Left renal pelvis (tissue), 4 donors: ENCODE data around the gene TMEM59L. TPM values are rescaled to one million over a fixed set of nuclear protein-coding genes. Genes with fewer than 3 reads are reported as not detected.

ENCODE experiments used
- DNase-seq, 4 donors: peaks; one replicate each; pipeline ENCODE4 v3.0.0-alpha.2; 2013; ENCODE audit warnings: low read depth in 4 of 4, low spot score in 3 of 4
- polyA plus RNA-seq, 4 donors: library from polyadenylated mRNA; unstranded; fragments of 120-200 nt; gene quantifications; one replicate each; pipeline ENCODE4 v1.2.1, GENCODE V29; 2013; ENCODE audit not compliant: insufficient read length in 4 of 4

TMEM59L gene
- polyA plus RNA-seq, 4 donors, result 3.1 to 22.5 (median 3.8) TPM

DNA sequence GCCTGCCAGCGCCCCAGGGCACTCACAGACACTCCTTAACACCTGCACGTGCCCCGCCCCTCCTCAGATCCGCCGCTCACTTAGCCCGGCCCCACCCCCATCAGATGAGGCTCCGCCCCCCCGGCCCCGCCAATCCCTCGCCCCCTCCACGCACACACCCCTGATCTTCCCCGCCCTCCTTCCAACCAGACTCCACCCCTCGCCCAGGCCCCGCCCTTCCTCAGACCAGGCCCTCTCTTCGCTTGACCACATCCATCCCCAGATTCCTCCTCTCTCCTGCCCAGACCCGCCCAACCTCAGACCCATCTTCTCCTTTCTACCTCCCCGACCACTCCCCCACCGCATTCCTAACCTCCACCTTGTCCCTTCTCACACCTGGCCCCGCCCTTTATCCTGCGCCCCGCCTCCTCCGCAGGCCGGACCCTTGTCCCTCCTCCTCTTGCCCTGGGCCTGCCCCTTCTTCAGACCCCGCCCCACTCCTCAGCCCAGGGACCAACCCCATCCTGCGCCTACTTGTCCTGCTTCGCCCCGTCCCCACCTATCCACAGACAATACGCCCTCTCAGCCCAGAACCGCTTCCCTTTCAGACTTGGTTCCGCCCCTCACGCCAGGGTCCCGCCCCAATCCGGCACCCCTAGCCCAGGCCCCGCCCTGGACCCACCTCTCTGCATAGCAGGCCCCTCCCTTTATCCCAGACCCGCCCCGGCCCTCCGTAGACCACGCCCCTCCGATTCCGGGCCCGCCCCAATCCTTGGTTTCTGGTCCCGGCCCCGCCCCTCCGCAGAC is 23.7 kb downstream of the TMEM59L start:
- peak; percentile 74 to 87 (median 83) for DNase-seq

DNA sequence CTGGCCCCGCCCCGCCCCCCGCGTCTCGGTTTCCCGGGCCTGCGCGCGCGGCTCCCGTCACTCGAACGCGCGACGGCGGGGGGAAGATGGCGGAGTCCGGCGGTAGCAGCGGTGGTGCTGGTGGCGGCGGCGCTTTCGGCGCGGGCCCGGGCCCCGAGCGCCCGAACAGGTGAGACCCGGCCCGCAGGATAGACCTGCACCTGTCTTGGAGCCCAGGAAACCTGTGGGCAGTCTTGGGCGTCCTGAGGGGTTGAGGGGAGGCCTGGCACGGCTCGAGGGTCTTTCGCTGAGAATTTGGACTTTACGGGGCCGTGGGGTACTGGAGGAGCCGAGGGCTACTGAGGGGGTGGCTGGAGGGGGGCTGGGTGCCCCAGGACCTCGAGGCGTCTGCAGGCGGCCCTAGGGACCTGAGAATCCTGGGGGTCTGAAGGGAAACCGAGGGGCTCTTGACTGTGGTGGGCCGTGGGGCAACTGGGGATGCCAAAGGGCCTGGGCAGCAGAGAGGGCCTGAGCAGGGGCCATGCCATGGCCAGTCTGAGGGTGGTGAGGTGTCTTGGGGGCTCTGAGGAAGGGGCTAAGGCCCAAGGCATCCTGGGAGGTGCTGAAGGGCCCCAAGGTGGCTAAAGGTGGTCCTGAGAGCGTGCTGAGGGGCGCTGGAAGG is 24.4 kb downstream of the TMEM59L start, which contains the start of gene KLHL26:
TSS of gene KLHL26 (plus strand) at position 60 of the 661 bp plus-strand sequence. CDS start at position 87, 27 bp downstream.
- no peak for DNase-seq

DNA sequence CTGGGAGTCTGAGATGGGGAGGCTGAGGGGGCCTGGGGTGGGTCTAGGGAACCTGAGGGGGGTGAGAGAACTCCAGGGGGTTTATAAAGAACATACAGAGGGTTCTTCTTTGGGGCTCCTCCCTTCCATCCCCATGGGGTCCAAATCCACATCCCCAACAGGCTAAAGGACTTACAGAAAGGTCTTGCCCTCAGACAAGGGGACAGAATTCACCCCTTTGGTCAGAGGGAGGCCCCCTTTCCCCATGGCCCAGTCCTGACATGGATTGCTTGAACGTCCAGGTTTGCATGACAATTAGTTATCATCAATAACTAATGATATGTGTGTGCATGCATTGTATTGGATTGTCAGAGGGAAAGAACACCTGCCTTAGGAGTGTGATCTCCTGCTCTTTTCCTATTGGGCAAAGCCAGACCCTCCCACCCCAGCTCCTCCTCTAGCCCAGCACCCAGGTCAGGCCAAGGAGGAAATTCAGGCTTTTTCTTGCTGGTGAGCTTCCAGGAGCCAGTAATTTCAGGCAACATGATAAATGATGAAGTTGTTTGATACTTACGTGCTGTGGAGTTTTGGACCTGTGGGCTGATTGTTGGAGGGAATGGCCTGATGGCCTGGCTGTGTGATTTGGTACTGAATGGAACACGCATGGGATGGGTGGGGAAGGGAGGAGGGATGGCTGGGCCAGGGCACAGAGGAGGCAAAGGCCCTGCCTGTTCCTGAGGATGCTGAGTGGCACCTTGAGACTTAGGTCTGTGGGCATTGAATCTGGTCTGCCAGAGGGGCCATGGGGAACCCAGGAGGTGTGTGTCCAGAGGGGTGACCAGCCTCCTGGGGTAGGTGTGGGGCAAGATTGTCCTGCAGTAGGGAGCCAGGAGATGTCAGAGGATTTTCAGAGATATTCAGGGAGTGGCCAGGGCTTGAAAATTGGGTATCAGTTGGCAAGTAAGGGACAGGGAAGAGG is 25.3 kb downstream of the TMEM59L start:
- no peak for DNase-seq

DNA sequence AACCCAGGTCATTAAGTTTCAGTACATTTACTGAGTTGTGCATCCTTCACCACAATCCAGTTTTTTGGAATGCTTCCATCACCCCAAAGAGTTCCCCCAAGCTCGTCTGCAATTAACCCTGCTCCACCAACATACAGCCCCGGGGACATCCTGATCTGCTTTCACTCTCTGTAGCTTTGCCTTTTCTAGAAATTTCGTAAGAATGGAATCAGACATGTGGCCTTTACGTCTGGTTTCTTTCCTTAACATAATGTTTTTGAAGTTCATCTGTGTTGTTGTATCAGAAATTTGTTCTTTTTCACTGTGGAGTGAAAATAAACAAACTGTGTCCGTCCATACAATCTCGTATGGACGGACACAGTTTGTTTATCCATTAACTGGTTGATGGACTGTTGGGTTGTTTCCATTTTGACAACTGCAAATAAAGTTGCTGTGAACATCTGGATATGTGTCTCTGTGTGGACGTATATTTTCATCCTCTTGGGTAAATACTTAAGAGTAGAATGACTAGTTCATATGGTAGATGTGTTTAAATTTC is 27.1 kb downstream of the TMEM59L start:
- DNase-seq, result no peak

DNA sequence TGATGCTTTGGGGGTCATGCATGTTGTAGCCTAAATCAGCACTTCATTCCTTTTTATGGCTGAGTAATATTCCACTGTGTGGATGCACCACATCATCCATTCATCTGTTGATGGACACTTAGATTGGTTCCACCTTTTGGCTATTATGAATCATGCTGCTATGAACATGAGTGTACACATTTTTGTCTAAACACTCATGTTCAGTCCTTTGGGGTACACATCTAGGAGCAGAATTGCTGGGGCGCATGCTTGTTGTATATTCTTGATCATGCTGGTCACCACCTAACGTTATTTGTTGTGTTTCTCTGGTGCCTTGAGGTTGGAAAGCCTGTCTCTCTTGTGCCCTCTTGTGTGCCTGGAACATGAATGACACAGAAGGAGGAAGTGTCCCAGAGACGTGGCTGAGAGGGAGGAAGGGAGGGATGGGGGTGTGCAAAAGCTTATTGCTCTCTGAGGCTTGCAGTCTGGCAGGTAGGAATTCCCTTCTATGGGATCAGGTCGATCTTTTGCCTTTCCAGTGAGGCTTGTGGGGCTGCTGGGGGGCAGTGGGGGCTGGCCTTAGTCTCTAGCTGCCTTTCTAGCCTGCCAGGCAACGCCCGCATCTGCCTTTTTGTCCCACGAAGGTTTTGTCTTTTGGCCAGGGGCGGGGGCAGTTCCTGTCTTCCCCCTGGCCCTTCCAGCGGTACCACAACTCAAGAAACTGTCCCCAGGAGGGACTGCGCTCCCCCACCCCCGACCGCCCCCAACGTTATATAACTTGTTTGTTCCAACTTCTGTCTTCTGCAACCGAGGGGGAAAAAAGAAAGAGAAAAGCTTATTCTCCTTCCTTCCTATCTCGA is 31.7 kb downstream of the TMEM59L start:
- no peak for DNase-seq

DNA sequence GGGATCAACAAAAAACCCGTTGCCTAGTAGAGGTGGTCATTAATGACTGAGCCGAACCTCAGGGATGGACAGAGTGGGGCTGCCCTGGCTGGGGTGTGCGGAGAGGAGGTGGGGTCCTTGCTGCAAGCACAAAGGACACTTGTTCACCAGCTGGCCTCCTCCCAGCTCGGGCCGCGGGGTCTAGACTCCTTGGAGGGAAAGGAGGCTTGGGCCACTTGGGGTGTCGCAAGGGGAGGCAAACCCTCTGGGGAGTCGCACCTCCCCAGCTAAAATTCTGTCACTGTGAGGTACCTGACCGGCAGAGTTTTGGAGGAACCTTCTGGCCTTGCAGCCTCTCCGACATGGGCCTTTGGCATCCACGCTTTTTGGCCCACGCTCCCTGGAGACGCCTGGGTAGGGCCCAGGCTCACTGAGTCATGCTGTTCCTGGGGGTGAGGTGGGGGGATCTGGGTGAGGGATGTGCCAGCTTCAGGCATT is 32.4 kb downstream of the TMEM59L start:
- no peak for DNase-seq

DNA sequence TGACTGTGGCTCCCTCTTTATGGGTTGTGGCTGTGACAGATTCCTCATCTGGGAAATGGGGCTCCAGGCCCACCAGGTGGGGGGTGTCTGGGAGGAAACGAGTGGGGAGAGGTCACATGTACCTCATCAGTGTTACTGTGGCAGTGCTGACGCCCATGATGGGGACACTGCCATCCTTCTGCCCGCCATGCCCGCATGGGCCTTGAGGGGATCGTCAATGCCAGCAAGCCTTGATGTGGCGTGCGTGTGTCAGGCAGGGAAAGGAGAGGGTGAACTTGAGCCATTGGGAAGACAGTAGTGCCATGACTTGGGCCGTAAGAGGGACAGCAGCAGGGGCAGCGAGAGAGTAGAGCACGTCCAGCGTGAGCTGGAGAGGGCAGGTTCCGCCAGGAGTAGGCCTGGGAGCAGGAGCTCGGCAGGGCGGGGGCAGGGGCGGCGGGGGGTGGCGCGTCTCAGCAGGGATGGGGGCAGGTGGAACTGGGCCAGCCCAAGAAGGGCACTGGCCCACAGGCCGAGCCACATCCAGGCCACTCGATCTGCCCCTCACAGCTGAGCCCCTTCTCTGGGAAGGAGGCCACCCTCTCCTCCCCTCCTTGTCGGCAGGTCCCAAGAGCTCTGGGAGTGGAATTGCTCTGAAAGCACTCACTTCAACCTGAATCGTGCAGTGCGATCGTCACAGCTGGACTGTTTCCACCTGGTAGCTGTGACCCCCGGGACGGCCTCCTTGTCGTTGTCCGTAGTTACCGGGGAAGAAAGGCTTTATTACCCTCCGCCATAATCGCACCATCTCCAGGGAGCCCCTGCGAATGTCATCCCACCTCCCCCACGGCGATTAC is 34.1 kb downstream of the TMEM59L start:
- no peak for DNase-seq

DNA sequence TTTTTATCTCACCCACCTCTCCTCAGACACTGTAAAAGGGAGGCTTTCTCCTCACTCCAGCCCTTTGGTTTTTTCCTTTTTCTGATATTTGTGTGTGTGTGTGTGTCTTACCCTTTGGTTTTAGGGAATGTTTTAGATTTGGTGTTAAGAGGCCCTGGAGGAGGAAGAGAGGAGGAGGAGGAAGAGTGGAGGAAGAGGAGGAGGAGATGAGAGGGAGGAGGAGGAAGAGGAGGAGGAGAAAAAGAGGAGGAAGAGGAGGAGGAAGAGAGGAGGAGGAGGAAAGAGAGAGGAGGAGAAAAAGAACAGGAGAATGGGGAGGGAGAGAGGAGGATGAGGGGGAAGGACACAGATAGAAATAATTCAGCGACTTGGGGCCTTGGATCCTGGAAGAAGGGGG is 34.7 kb downstream of the TMEM59L start:
- no peak for DNase-seq

DNA sequence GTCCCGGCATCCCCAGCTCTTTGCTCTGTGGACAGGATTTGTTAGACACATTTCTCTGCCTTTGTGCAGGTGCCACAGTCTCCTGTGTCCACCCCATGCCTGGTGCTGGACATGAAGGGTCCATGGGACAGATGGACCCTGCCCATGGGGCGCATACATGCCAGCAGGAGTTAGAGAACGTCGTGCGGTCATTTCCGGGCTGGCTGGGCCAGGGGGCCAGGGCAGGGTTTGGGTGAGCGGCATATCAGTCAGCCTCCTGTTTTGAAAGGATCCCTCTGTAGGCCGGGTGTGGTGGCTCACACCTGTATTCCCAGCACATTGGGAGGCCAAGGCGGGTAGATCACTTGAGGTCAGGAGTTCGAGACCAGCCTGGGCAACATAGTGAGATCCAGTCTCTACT is 35.1 kb downstream of the TMEM59L start:
- DNase-seq, result no peak

DNA sequence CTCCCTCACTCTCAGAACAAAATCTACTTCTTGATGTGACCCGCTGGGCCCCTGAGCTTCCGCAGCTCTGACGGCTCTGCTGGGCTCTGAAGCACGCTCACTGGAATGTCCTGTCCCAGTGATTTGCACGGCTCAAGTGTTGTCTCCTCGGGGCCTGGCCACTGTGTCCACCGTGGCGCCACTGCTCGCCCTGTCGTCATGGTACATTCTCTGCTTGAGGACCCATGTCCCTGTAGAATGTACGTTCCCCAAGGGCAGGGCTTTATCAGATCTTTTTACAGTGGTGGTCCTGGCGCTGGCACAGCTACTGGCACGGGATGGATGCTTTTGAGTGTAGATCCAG is 36.3 kb downstream of the TMEM59L start:
- no peak for DNase-seq

DNA sequence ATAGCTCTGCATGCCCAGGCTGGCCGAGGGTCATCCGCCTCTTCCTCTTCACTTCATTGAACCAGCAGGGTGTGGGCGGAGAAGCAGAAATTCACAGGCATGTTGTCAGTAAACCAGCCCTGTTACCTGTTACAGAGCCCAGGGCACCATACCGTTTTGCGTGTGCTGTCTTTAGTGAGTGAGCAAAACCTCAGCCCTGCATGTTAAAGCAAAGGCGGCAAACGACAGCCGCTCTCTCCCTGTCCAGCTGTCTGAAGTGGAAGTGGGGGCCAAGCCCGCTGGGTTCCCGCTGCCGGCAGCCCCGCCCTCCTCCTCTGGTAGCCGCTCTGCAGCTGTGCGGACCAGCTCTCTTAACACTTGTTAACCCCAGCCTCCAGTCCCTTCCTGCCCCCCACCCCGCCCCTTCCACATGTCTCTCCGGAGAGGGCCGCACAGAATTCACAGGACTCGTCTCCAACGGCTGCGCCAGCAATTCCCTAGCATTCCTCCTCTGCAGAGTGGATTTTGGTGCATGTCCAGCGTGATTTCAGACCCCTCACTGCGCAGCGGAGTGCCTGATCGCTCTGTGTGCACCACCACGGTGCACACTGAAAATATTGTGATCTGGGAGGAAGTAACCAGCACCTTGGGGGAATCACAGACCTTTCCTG is 36.8 kb downstream of the TMEM59L start:
- DNase-seq, result no peak

DNA sequence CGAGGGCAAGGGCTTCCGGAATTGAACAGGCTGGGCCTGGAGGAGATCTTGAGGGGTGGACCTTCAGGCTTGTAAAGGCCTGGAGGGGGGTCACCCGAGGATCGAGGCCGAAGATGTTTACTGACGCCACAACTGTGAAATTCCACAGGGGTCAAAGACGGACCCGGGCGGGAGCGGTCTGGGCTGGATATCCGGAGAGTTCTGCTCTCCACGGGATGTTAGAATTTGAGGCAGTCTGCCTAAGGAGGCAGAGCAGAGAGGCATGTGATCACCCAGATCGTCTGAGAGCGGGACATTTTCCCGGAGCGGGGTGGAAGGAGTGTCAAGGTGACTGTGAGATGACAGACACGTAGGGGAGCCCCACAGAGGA is 37.3 kb downstream of the TMEM59L start:
- DNase-seq, result no peak

DNA sequence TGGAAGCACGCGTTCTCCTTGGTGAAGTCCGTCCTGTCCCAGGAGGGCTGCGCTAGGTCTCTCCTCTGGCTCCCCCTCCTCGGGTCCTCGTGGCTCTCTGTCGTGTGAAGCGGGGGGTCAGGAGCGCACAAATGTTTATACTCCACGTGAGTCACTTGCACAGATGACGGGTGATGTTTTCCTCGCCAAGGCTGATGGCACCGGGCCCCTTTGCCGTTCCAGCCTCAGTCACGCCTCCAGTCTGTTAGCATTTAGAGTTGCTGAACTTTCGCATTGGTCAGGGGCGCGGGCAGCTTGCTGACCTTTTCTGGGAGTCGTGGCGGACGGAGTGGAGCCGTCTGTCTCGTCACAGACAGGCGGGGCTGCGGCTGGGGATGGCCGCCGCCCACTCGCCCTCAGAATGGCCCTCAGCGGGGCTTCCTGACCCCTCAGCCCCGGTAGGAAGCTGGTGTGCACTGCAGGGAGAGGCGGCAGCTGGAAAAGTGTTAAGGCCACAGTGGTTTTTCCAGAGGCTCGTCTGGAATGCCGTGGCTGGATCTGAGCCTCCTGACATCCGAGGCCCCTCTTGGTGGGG is 37.9 kb downstream of the TMEM59L start:
- DNase-seq, result no peak

DNA sequence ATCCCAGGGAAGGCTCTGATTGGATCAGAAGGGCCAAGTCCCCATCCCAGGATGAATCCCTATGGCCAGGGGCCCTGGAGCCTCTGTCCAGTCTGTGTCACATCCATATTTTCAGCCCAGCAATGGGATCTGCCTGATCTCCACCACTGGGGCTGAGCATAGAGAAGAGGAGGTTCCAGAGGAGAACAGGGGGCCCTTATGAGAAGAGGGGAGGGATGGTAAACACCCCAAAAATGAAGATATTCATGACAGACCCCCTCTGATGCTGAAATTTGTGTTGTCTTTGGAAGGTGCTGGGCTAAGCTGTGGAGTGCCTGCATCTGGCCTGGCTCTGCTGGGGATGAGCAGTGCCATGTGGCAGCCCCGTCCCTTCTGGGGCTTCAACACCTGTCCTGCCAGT is 38.6 kb downstream of the TMEM59L start:
- no peak for DNase-seq

DNA sequence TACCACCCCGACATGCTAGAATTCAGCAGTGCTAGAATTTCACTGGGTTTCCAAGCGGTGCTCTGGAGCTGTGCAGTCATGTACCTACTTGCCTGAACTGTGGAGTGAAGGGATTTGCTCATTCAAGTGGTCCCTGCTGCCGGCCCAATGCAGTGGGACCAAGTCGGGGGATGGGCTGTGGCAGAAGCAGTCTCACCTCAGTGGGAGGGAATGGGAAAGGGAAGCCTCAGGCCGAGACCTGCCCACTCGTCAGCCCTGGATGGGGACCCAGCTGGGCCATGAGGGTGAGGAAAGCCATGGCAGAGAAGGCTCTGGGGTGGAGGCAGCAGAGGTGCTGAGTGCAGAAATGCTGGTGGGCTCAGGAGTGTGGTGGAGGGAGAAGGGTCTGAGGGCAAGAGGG is 39.1 kb downstream of the TMEM59L start:
- DNase-seq, result no peak

DNA sequence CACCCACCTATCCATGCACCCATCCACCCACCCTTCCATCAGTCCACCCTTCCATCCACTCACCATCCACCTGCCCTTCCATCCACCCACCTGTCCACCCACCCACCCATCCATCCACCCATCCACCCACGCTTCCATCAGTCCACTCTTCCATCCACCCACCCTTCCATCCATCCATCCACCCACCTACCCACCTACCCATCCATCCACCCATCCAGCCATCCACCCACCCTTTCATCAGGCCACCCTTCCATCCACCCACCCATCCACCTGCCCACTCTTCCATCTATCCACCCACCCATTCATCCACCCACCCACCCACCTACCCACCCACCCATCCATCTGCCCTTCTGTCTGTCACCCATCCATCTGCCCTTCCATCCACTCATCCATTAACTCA is 41.2 kb downstream of the TMEM59L start:
- no peak for DNase-seq

DNA sequence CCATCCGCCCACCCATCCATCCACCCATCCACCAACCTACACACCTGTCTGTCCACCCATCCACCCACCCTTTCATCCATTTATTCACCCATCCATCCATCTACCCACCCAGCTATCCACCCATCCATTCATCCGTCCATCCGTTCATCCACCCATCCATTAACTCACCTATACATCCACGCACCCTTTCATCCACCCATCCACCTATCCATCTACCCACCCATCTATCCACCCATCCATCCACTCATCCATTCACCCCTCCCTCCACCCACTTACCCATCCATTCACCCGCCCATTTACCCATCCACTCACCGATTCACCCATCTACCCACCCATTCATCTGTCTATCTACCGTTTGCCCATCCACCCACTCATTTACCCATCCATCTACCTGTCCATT is 41.8 kb downstream of the TMEM59L start:
- DNase-seq, result no peak

DNA sequence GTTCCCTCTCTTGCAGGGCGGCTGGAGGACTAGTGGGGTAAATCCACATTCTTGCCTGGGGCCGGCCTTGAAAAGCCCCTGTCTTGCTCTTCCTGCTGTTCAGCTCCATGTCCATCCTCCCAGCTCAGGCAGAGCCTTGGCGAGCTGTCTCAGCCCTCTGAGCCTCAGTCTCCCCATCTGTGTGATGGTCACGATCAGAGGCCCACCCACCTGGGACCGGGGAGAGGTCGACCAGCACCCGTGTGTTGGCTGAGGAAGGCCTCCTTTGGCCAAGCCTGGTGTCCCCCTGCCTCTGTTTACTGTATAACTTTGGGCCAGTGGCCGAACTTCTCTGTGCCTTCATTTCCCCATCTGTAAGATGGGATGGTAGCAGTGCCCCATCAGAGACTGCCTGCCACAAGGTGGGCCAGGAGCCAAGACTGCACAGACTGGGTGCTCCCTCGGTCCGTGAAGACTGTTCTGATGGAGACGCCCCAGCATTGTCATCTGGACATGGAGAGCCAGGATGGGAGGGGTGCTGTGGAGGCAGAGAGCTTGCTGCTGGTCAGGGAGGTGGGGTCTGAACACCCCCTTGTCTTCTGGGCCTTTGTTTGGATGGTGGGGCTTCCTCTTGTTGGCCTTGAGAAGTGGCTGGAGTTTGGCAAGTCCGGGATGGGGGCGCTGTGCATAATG is 42.6 kb downstream of the TMEM59L start:
- DNase-seq, result no peak
